HG03565 (cell line): ENCODE measurements around the gene IZUMO4.

Source experiments
- ATAC-seq: cut with Tn5 transposase; IDR thresholded peaks from one replicate; pipeline ENCODE4 v1.9.1; 2021; ENCODE audit warnings: mild to moderate bottlenecking, moderate library complexity; ENCODE audit not compliant: unreplicated experiment

The IZUMO4 gene

GRCh38 chr19:2142173-2142829, 45.6 kb downstream of the IZUMO4 start:
- ATAC-seq = no peak

- ATAC-seq = no peak
Measured at GRCh38 chr19:2144190-2144589, 47.5 kb downstream of the IZUMO4 start.

- no peak for ATAC-seq
Measured at GRCh38 chr19:2145831-2146241, 49.1 kb downstream of the IZUMO4 start.

GRCh38 chr19:2148482-2149135, 51.9 kb downstream of the IZUMO4 start:
- no peak for ATAC-seq
